ENCODE results near the gene SYT2.
"Not testable (repeated sequence)": the region's sequence is repeated elsewhere in the genome, so short reads cannot be mapped to it uniquely, and the experiment has no call there.

SYT2 gene

GRCh38 chr1:202615501-202616354 lies 94.5 kb downstream of the SYT2 start:
- peak overlapping the region; percentile 9 to 61 for H3K4me3 Mint-ChIP-seq
- peaks cover 40% of the 10 kb centered on the region for H3K27me3 Mint-ChIP-seq
- H3K27ac Mint-ChIP-seq: peak overlapping the region; percentile 7 to 28
- ATAC-seq (peak; percentile 66), DNase-seq (peak in 1 of 2 donors; percentile 35)
- peaks cover 40% of the 10 kb centered on the region for H3K4me1 Mint-ChIP-seq
- no peaks in the 10 kb centered on the region for H3K9me3 Mint-ChIP-seq

GRCh38 chr1:202615208-202615500 lies 95.1 kb downstream of the SYT2 start:
- Mint-ChIP-seq H3K4me1 (peaks cover 40% of the 10 kb centered on the region), H3K4me3 (peak overlapping the region in 1 of 2 donors; percentile 61), H3K27me3 (peaks cover 40% of the 10 kb centered on the region)
- ATAC-seq: peak; percentile 31
- not testable (repeated sequence) for H3K9me3 Mint-ChIP-seq, DNase-seq, H3K27ac Mint-ChIP-seq

GRCh38 chr1:202614363-202615207 lies 95.7 kb downstream of the SYT2 start:
- ATAC-seq, H3K27ac Mint-ChIP-seq, H3K4me3 Mint-ChIP-seq, DNase-seq, H3K9me3 Mint-ChIP-seq: not testable (repeated sequence)
- H3K4me1 Mint-ChIP-seq: peaks cover 40% of the 10 kb centered on the region
- H3K27me3 Mint-ChIP-seq: peaks cover 37% of the 10 kb centered on the region

- Mint-ChIP-seq H3K9me3 (no peaks in the 10 kb centered on the region), H3K27me3 (peaks cover 27% of the 10 kb centered on the region), H3K27ac (peak overlapping the region in 1 of 2 donors; percentile 59), H3K4me3 (no peak overlapping the region), H3K4me1 (peaks cover 34% of the 10 kb centered on the region)
- DNase-seq: no peak
- ATAC-seq: no peak
Observed at GRCh38 chr1:202613571-202613970, 96.7 kb downstream of the SYT2 start.

- H3K9me3 Mint-ChIP-seq, ATAC-seq, H3K4me3 Mint-ChIP-seq, H3K27ac Mint-ChIP-seq, DNase-seq: not testable (repeated sequence)
- Mint-ChIP-seq H3K4me1 (peaks cover 29% of the 10 kb centered on the region), H3K27me3 (peaks cover 15% of the 10 kb centered on the region)
Observed at GRCh38 chr1:202612036-202612435, 98.2 kb downstream of the SYT2 start.

GRCh38 chr1:202605515-202605914 lies 104.7 kb downstream of the SYT2 start:
- H3K4me1 Mint-ChIP-seq: no peaks in the 10 kb centered on the region
- no peak for DNase-seq
- no peak overlapping the region for H3K4me3 Mint-ChIP-seq
- H3K27ac Mint-ChIP-seq: no peak overlapping the region
- ATAC-seq: no peak
- H3K27me3 Mint-ChIP-seq: no peaks in the 10 kb centered on the region
- H3K9me3 Mint-ChIP-seq: no peaks in the 10 kb centered on the region

- peak overlapping the region in 1 of 2 donors; percentile 1 for H3K27ac Mint-ChIP-seq
- no peaks in the 10 kb centered on the region for H3K27me3 Mint-ChIP-seq
- H3K9me3 Mint-ChIP-seq: no peaks in the 10 kb centered on the region
Observed at GRCh38 chr1:202603435-202603834, 106.8 kb downstream of the SYT2 start.

GRCh38 chr1:202600432-202601041 lies 109.7 kb downstream of the SYT2 start:
- no peak for DNase-seq
- Mint-ChIP-seq H3K27me3 (no peaks in the 10 kb centered on the region), H3K27ac (peak overlapping the region in 1 of 2 donors; percentile 31), H3K9me3 (no peaks in the 10 kb centered on the region), H3K4me1 (no peaks in the 10 kb centered on the region), H3K4me3 (no peak overlapping the region)
- ATAC-seq: no peak

More at GRCh38 chr1:202603435-202603834, 106.8 kb downstream of the SYT2 start:
- no peak overlapping the region for H3K4me3 Mint-ChIP-seq
- DNase-seq: no peak
- ATAC-seq: no peak
- H3K4me1 Mint-ChIP-seq: no peaks in the 10 kb centered on the region

- no peak overlapping the region for H3K27ac Mint-ChIP-seq
- H3K4me1 Mint-ChIP-seq: no peaks in the 10 kb centered on the region
- no peaks in the 10 kb centered on the region for H3K27me3 Mint-ChIP-seq
- peak in 1 of 2 donors; percentile 26 for DNase-seq
- no peaks in the 10 kb centered on the region for H3K9me3 Mint-ChIP-seq
- H3K4me3 Mint-ChIP-seq: no peak overlapping the region
- peak; percentile 64 for ATAC-seq
Observed at GRCh38 chr1:202599669-202600431, 110.4 kb downstream of the SYT2 start.

- DNase-seq (no peak), ATAC-seq (no peak)
- H3K4me1 Mint-ChIP-seq: no peaks in the 10 kb centered on the region
- no peaks in the 10 kb centered on the region for H3K27me3 Mint-ChIP-seq
- H3K4me3 Mint-ChIP-seq: no peak overlapping the region
- H3K9me3 Mint-ChIP-seq: no peaks in the 10 kb centered on the region
- no peak overlapping the region for H3K27ac Mint-ChIP-seq
Observed at GRCh38 chr1:202597090-202597761, 113.0 kb downstream of the SYT2 start.

GRCh38 chr1:202596638-202597037 lies 113.6 kb downstream of the SYT2 start:
- no peak for DNase-seq
- H3K4me1 Mint-ChIP-seq: peaks cover 5% of the 10 kb centered on the region
- no peaks in the 10 kb centered on the region for H3K9me3 Mint-ChIP-seq
- H3K27me3 Mint-ChIP-seq: no peaks in the 10 kb centered on the region
- no peak overlapping the region for H3K4me3 Mint-ChIP-seq
- no peak overlapping the region for H3K27ac Mint-ChIP-seq
- no peak for ATAC-seq

- ATAC-seq: no peak
- Mint-ChIP-seq H3K4me1 (peaks cover 9% of the 10 kb centered on the region), H3K27me3 (no peaks in the 10 kb centered on the region), H3K27ac (no peak overlapping the region), H3K4me3 (no peak overlapping the region), H3K9me3 (no peaks in the 10 kb centered on the region)
- no peak for DNase-seq
Observed at GRCh38 chr1:202593845-202594244, 116.4 kb downstream of the SYT2 start.

- Mint-ChIP-seq H3K4me1 (peaks cover 9% of the 10 kb centered on the region), H3K27me3 (no peaks in the 10 kb centered on the region), H3K27ac (peak overlapping the region in 1 of 2 donors; percentile 51), H3K4me3 (no peak overlapping the region), H3K9me3 (no peaks in the 10 kb centered on the region)
- DNase-seq (no peak), ATAC-seq (no peak)
Observed at GRCh38 chr1:202592146-202592545, 118.1 kb downstream of the SYT2 start.

GRCh38 chr1:202591515-202591914 lies 118.7 kb downstream of the SYT2 start:
- Mint-ChIP-seq H3K4me1 (peaks cover 9% of the 10 kb centered on the region), H3K9me3 (no peaks in the 10 kb centered on the region), H3K27ac (peak overlapping the region; percentile 51 to 79), H3K27me3 (no peaks in the 10 kb centered on the region), H3K4me3 (no peak overlapping the region)
- DNase-seq: no peak
- no peak for ATAC-seq
